Stimulated activated naive CD4-positive, alpha-beta T cell (primary cell): ENCODE results near the gene MARF1.
"Not testable (repeated sequence)": the region's sequence is repeated elsewhere in the genome, so short reads cannot be mapped to it uniquely, and the experiment has no call there.

Experiments
- DNase-seq, 6 experiments: peaks; one replicate each; lab custom pipeline; 2025; lab: John Stamatoyannopoulos, UW

Gene MARF1

GRCh38 chr16:15572329-15573001, 70.5 kb downstream of the MARF1 start:
- no peak for DNase-seq

GRCh38 chr16:15571557-15571956, 71.4 kb downstream of the MARF1 start:
- DNase-seq, result no peak

GRCh38 chr16:15570666-15571065, 72.3 kb downstream of the MARF1 start:
- not testable (repeated sequence) for DNase-seq

- DNase-seq, result no peak
Measured at GRCh38 chr16:15567823-15568222, 75.1 kb downstream of the MARF1 start.

DNA sequence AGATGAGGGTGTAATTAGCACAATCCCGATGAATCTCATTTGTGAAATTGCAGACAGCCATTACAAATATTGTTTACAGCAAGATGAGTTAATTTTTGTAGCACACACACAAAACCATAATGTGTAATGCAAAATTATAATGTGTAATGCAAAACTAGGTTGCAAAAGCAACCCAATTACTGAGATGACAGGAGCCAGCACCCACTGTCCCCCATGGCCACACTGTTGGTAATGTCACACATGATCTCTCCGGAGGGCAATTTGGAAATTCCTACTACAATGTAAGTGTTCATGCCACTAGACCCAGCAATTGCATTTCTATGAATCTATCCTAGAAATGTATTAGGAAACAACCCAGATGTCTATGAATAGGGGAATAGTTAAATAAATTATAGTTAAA, 76.9 kb downstream of the MARF1 start:
- no peak for DNase-seq

GRCh38 chr16:15564604-15565339, 78.2 kb downstream of the MARF1 start:
- DNase-seq, result no peak

- no peak for DNase-seq
Measured at GRCh38 chr16:15559176-15559575, 83.8 kb downstream of the MARF1 start.

DNA sequence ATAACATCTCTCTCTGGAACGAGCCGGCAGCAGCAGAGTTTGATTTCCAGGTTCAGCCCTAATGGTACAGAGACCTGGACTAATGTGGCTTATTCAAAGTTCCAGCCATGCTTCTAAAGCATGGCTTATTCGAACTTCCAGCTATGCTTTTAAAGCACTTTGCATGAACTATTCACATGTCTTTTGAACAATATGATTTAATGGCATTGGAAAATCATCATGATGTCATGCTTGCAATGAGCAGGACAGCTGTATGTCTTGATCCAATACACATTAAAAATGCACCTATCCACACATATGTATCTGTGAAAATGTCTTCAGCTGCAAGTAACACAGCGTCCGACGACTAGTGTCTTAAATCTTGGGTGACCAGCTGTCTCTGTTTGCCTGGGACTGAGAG, 85.7 kb downstream of the MARF1 start:
- no peak for DNase-seq

- no peak for DNase-seq
Measured at GRCh38 chr16:15556130-15556529, 86.8 kb downstream of the MARF1 start.

DNA sequence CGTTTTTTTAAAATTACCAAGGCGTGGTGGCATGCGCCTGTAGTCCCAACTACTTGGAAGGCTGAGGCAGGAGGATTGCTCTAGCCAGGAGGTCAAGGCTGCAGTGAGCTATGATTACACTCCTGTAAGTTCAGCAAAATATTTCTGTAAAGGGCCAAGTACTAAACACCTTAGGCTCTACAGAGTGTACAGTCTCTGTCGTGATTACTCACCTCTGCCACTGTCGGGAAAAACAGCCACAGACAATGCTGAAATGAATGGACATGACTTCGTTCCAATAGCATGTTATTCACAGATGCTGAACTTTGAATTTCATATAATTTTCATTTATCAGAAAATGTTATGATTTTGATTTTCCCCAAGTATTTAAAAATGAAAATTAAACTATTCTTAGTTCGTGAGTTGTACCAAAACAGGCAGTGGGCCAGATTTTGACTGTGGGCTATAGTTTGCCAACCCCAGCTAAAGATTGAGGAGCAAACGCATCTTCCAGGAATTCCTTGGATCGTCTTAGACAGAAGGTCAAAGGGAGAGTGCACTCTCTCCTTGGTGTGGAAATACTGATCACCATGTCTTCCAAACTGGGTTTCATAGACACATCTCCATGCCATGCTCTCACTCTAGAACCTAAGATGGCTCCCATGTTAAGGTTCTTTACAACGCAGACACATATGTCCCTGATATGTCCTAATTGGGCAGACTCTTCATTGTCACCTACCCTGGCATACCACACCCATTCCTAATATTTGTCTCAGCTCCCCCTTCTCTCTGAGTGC, 89.5 kb downstream of the MARF1 start:
- no peak for DNase-seq

GRCh38 chr16:15552507-15552906, 90.4 kb downstream of the MARF1 start:
- no peak for DNase-seq

DNA sequence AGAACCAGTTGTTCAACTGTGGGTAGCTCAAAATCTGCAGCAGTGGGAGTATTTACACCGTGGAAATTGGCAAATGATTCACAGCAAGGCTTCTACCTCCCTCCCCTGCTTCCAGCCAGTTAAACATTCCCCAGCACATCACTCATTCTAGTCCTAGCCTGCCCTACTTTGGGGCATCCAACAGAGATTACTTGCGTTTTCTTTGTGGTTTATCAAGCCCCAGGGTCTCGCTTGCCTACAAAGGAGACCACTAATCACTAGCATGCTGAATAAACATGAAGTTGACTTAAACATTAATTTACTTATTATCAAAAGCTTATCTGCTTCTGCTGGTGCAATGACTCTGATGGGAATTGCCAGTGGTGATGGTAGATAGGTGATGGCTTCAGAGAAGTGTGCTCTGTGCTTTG, 94.5 kb downstream of the MARF1 start:
- no peak for DNase-seq

DNA sequence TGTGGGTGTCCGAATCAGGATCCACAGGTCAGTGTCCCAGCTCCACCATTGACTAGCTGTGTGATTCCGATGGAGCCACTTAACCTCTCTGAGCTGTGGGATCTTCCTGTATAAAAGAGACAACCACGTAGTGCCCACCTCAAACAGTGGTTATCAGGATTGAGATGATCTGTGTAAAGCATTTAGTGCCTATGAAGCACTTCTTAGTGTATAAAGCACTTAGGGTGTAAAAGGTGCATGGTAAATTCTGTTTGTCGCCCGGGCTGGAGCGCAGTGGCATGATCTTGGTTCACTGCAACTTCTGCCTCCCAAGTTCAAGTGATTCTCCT, 95.2 kb downstream of the MARF1 start:
- DNase-seq, result no peak

- not testable (repeated sequence) for DNase-seq
Measured at GRCh38 chr16:15547072-15547767, 95.7 kb downstream of the MARF1 start.

DNA sequence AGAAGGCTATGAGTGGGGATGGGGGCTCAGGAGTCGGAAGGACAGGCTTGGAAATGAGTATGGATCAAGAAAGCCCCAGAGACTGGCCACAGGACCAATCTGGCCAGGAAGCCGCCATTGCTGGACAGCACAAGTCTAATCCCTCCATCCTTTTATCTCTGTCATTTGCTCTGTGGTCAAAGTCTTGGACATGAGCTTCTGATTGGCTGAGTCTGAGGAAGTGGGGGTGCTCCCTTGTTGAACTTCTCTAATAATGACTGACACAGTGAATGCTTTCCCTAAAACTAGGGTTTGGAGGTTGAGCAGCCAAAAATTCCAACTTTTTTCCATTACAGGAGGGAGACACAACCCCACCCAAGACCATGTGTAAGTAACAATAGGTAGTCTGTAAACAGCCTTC, 97.4 kb downstream of the MARF1 start:
- DNase-seq, result no peak

DNA sequence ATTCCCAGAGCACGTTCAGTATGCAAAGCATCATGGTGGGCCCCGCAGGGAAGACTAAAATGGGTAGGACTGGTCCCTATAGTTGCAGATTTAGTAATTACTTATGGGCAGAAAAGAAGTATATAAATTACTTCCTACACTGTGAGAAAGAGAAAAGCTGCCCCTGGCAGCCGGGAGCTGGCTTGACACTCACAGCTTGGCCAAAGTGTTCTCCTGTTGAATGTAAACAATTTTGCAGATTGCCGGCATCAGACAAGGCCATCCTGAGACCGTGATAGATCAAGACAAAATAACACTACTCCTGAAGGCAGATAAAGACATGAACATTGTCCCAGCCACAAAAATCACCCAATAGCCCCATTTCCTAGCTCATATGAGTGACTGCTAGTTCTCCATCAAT, 98.5 kb downstream of the MARF1 start:
- DNase-seq, result no peak
